OCI-M1 (cell line): ENCODE data around the gene NLRC3.
A peak's percentile ranks its signal among the peaks of the same experiment; 100 is the strongest.
"Not testable (repeated sequence)": the region's sequence is repeated elsewhere in the genome, so short reads cannot be mapped to it uniquely, and the experiment has no call there.

Experiments used
- DNase-seq: peaks from one replicate; lab custom pipeline; 2025; lab: John Stamatoyannopoulos, UW

The NLRC3 gene

GRCh38 chr16:3577302-3577752, at the start of gene NLRC3:
NLRC3 (minus strand) TSS chr16:3577403; CDS start chr16:3565036, 12,367 bp downstream.
- DNase-seq = no peak

GRCh38 chr16:3625911-3626732, 48.9 kb upstream of the NLRC3 start:
- DNase-seq = peak; percentile 81

- DNase-seq = no peak
Observed at GRCh38 chr16:3625331-3625730, 48.1 kb upstream of the NLRC3 start.

- no peak for DNase-seq
Observed at GRCh38 chr16:3623642-3624041, 46.4 kb upstream of the NLRC3 start.

GRCh38 chr16:3618769-3619141, 41.6 kb upstream of the NLRC3 start:
- DNase-seq = no peak

- DNase-seq = peak; percentile 13
Observed at GRCh38 chr16:3612510-3613466, 35.6 kb upstream of the NLRC3 start.

- peak; percentile 96 for DNase-seq
Observed at GRCh38 chr16:3611146-3611975, 34.2 kb upstream of the NLRC3 start, which contains the start of gene SLX4. SLX4 (minus strand) TSS chr16:3611606; CDS start chr16:3608964, 2,642 bp downstream.

GRCh38 chr16:3610698-3611145, 33.5 kb upstream of the NLRC3 start:
- peak; percentile 58 for DNase-seq

- peak; percentile 60 for DNase-seq
Observed at GRCh38 chr16:3609895-3610697, 32.9 kb upstream of the NLRC3 start.

GRCh38 chr16:3608976-3609375, 31.8 kb upstream of the NLRC3 start:
- DNase-seq = not testable (repeated sequence)

- DNase-seq = no peak
Observed at GRCh38 chr16:3608069-3608468, 30.9 kb upstream of the NLRC3 start.

GRCh38 chr16:3607634-3608033, 30.4 kb upstream of the NLRC3 start:
- no peak for DNase-seq

GRCh38 chr16:3607161-3607560, 30.0 kb upstream of the NLRC3 start:
- DNase-seq = no peak

- no peak for DNase-seq
Observed at GRCh38 chr16:3606441-3606840, 29.2 kb upstream of the NLRC3 start.

GRCh38 chr16:3602320-3602653, 25.1 kb upstream of the NLRC3 start:
- DNase-seq = no peak

GRCh38 chr16:3601614-3602319, 24.6 kb upstream of the NLRC3 start:
- no peak for DNase-seq

GRCh38 chr16:3599922-3600321, 22.7 kb upstream of the NLRC3 start:
- DNase-seq = no peak

- no peak for DNase-seq
Observed at GRCh38 chr16:3599121-3599520, 21.9 kb upstream of the NLRC3 start.

- no peak for DNase-seq
Observed at GRCh38 chr16:3598236-3598635, 21.0 kb upstream of the NLRC3 start.

GRCh38 chr16:3597676-3598075, 20.5 kb upstream of the NLRC3 start:
- DNase-seq = no peak
